ENCODE measurements around the gene TEX55.
"Not testable (repeated sequence)": the region's sequence is repeated elsewhere in the genome, so short reads cannot be mapped to it uniquely, and the experiment has no call there.

The TEX55 gene

DNA sequence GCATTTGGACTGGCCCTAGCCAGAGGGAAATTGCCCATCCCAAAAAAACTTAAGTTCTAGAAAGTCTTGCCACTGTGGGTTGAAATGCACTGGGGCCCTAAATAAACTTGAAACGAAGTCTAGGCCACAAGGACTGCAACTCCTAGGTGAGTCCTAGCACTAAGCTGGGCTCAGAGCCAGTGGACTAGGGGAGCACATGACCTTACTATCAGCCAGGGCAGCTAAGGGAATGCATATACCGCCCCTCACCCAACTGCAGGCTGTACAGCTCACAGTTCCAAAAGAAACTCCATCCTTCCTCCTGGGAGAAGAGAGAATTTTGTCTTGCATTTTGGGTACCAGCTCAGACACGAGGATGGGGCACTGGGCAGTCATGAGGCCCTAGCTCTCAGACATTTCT is 23.6 kb upstream of the TEX55 start:
- no peak for DNase-seq (ENCODE audit: low read depth)
- TF ChIP-seq, protein P1, sequence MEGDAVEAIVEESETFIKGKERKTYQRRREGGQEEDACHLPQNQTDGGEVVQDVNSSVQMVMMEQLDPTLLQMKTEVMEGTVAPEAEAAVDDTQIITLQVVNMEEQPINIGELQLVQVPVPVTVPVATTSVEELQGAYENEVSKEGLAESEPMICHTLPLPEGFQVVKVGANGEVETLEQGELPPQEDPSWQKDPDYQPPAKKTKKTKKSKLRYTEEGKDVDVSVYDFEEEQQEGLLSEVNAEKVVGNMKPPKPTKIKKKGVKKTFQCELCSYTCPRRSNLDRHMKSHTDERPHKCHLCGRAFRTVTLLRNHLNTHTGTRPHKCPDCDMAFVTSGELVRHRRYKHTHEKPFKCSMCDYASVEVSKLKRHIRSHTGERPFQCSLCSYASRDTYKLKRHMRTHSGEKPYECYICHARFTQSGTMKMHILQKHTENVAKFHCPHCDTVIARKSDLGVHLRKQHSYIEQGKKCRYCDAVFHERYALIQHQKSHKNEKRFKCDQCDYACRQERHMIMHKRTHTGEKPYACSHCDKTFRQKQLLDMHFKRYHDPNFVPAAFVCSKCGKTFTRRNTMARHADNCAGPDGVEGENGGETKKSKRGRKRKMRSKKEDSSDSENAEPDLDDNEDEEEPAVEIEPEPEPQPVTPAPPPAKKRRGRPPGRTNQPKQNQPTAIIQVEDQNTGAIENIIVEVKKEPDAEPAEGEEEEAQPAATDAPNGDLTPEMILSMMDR (IDR thresholded peaks at IDR 0.05; ENCODE audit: insufficient read depth, low read depth, low read length, missing control alignments), result no peak
- H3K4me3 ChIP-seq (ENCODE audit: low read depth, low read length), result no peak overlapping the region

- TF ChIP-seq, protein P1 (IDR thresholded peaks at IDR 0.05; ENCODE audit: insufficient read depth, low read depth, low read length, missing control alignments), result no peak
- no peak overlapping the region for H3K4me3 ChIP-seq (ENCODE audit: low read depth, low read length)
Observed at GRCh38 chr3:119125342-119125741, 20.6 kb upstream of the TEX55 start.

DNA sequence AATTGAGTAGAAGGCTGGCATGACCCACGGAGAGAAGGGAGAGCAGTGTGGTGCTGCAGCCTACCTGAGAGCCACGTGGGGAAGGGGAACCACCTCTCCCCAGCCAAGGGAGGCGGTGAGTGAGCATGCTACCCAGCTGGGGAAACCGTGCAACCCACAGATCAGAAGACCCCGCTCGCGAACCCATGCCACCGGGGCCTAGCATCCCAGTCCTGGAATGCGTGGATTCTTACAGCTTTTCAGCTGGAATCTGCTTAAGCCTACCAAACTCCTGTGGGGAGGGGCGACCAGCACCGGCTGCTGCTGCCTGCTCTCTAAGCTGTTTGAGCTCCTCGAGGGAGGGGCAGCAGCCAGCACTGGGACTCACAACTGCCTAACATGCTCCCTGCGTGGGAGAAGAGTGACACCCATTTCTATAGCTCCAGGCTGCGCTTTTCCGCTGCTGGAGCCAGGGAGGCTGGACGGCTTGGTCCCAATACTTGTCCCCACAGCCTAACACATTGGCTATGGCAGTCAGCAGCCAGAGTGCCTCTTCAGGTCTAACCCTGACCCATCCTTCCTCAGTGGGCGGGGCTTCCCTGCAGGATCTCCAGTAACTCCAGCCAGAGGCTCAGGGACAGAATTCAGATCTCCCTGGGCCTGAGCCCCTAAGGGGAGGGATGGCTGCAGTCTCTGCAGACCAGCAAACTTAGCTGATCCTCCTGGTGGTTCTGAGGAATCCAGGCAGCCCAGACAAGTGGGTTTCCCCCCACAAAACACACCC is 20.0 kb upstream of the TEX55 start:
- no peak overlapping the region for H3K4me3 ChIP-seq (ENCODE audit: low read depth, low read length)
- TF ChIP-seq, protein P1 (IDR thresholded peaks at IDR 0.05; ENCODE audit: insufficient read depth, low read depth, low read length, missing control alignments), result no peak
- no peak for DNase-seq (ENCODE audit: low read depth)

More at GRCh38 chr3:119125342-119125741, 20.6 kb upstream of the TEX55 start:
- no peak for DNase-seq (ENCODE audit: low read depth)

DNA sequence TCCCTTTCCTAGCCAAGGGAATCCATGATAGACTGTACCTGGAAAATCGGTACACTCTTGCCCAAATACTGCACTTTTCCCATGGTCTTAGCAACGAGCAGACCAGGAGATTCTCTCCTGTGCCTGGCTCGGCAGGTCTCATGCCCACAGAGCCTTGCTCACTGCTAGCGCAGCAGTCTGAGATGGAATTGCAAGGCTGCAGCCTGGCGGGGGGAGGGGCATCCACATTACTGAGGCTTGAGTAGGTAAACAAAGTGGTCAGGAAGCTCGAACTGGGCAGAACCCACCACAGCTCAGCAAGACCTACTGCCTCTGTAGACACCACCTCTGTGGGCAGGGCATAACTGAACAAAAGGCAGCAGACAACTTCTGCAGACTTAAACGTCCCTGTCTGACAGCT is 15.7 kb upstream of the TEX55 start:
- not testable (repeated sequence) for DNase-seq (ENCODE audit: low read depth); H3K4me3 ChIP-seq (ENCODE audit: low read depth, low read length)

DNA sequence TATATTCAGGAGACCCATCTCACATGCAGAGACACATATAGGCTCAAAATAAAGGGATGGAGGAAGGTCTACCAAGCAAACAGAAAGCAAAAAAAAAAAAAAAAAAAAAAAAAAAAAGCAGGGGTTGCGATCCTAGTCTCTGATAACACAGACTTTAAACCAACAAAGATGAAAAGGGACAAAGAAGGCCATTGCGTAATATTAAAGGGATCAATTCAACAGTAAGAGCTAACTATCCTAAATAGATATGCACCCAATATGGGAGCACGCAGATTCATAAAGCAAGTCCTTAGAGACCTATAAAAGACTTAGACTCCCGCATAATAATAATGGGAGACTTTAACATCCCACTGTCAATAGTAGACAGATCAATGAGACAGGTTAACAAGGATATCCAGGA is 13.7 kb upstream of the TEX55 start:
- H3K4me3 ChIP-seq (ENCODE audit: low read depth, low read length); DNase-seq (ENCODE audit: low read depth): not testable (repeated sequence)

DNA sequence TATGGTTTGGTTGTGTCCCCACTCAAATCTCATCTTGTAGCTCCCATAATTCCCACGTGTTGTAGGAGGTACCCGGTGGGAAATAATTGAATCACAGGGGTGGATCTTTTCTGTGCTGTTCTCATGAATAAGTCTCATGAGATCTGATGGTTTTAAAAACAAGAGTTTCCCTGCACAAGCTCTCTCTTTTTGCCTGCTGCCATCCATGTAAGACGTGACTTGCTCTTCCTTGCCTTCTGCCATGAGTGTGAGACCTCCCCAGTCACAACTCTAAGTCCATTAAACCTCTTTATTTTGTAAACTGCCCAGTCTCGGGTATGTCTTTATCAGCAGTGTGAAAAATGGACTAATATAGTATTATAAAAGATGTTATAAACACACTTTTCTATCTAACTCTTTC is 6.6 kb upstream of the TEX55 start:
- not testable (repeated sequence) for H3K4me3 ChIP-seq (ENCODE audit: low read depth, low read length); DNase-seq (ENCODE audit: low read depth)

- H3K4me3 ChIP-seq (ENCODE audit: low read depth, low read length), result no peak overlapping the region
- TF ChIP-seq, protein P1 (IDR thresholded peaks at IDR 0.05; ENCODE audit: insufficient read depth, low read depth, low read length, missing control alignments), result no peak
- DNase-seq (ENCODE audit: low read depth), result no peak
Observed at GRCh38 chr3:119140466-119140865, 5.5 kb upstream of the TEX55 start.

- DNase-seq (ENCODE audit: low read depth), result no peak
- TF ChIP-seq, protein P1 (IDR thresholded peaks at IDR 0.05; ENCODE audit: insufficient read depth, low read depth, low read length, missing control alignments), result no peak
- no peak overlapping the region for H3K4me3 ChIP-seq (ENCODE audit: low read depth, low read length)
Observed at GRCh38 chr3:119145128-119145499, 851 bp upstream of the TEX55 start.
